OCI-LY3 (cell line): ENCODE measurements around the gene CDK5R1.

ENCODE experiments used
- CTCF ChIP-seq: fragments of 200-600, 300-600 bp; sonication (generic); IDR thresholded peaks from 2 replicates; pipeline ENCODE4 v1.5.1; 2014; ENCODE audit warnings: antibody characterized with exemption, low read length, low read depth
- EZH2phosphoT487 ChIP-seq: fragments of 200-600 bp; shearing (Covaris generic); IDR thresholded peaks from 2 replicates; pipeline ENCODE4 v1.6.1; 2018; ENCODE audit warnings: antibody characterized with exemption, mixed run types, low read depth

GRCh38 chr17:32467949-32468348, 18.8 kb upstream of the CDK5R1 start:
- no peak for TF ChIP-seq CTCF
- TF ChIP-seq EZH2phosphoT487 = no peak
